Lower leg skin (tissue), 3 donors: ENCODE data around the gene ZNF425.

Experiments
- POLR2A ChIP-seq, 2 donors: fragments of 450-650 bp; IDR thresholded peaks; one replicate each; pipeline ENCODE4 v1.6.1; 2016 to 2017; ENCODE audit warnings: antibody characterized with exemption in 2 of 2, mild to moderate bottlenecking in 1 of 2, moderate library complexity in 1 of 2
- TF ChIP-seq, protein P1 (sequence below), 3 donors: fragments of 450-650 bp; IDR thresholded peaks; one replicate each; pipeline ENCODE4 v1.5.1; 2016; ENCODE audit warnings: antibody characterized with exemption in 3 of 3, mild to moderate bottlenecking in 3 of 3, moderate library complexity in 2 of 3

DNA sequence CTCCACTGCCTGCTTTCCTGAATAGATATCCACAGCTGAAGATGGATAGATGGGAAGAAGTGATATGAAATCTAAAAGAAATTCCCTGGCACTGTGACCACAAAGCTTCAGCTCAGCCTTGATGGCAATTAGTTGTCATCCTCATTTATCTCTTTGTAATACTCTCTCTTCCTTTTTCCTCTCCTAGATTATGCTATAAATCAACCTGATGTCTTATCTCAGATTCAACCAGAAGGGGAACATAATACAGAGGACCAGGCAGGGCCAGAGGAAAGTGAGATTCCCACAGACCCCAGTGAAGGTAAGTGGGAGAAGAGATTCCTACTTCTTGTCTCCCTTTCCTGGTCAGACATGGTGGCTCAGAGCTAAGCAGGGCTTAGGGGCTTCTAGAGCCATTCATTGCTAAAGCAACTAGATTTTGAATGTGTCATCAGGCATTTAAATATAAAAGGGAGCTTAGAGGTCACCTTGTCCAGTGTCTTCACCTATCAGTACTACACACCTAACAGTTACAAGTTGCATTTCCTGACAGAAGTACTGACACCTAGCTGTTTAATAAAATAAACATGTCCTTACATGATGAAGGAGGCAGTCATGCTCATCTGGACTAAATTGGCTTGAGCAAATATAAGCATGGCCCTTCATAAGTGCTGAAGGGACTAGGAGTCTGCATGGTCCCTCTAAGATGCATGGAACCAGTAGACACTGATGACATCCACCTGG lies 40.7 kb upstream of the ZNF425 start:
- no peak for TF ChIP-seq POLR2A (IDR thresholded peaks at IDR 0.05)
- TF ChIP-seq, protein P1, sequence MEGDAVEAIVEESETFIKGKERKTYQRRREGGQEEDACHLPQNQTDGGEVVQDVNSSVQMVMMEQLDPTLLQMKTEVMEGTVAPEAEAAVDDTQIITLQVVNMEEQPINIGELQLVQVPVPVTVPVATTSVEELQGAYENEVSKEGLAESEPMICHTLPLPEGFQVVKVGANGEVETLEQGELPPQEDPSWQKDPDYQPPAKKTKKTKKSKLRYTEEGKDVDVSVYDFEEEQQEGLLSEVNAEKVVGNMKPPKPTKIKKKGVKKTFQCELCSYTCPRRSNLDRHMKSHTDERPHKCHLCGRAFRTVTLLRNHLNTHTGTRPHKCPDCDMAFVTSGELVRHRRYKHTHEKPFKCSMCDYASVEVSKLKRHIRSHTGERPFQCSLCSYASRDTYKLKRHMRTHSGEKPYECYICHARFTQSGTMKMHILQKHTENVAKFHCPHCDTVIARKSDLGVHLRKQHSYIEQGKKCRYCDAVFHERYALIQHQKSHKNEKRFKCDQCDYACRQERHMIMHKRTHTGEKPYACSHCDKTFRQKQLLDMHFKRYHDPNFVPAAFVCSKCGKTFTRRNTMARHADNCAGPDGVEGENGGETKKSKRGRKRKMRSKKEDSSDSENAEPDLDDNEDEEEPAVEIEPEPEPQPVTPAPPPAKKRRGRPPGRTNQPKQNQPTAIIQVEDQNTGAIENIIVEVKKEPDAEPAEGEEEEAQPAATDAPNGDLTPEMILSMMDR (IDR thresholded peaks at IDR 0.05): no peak
